KBM-7 (cell line): ENCODE results near the gene TTC34.
A peak's percentile ranks its signal among the peaks of the same experiment; 100 is the strongest.
"Not testable (repeated sequence)": the region's sequence is repeated elsewhere in the genome, so short reads cannot be mapped to it uniquely, and the experiment has no call there.

Experiments used
- DNase-seq: peaks from one replicate; pipeline ENCODE4 v3.0.0-alpha.2; 2015
- in situ Hi-C: fragments of 300-500 bp; cut with MboI; formaldehyde crosslinking; loops from 2 replicates; pipeline ENCODE4 v1.14.3; 2020; ENCODE audit warnings: low sequenced_read_pairs, low pct_unique_long_range_greater_than_20kb, mixed read lengths

The TTC34 gene

GRCh38 chr1:2652926-2653571 is 148.4 kb downstream of the TTC34 start:
- DNase-seq, in situ Hi-C loops: not testable (repeated sequence)

GRCh38 chr1:2652152-2652925 is 149.2 kb downstream of the TTC34 start:
- not testable (repeated sequence) for DNase-seq

GRCh38 chr1:2650967-2651645 is 150.4 kb downstream of the TTC34 start:
- in situ Hi-C loops, result no loop called here
- no peak for DNase-seq

More at GRCh38 chr1:2652152-2652925, 149.2 kb downstream of the TTC34 start:
- in situ Hi-C loops, result not testable (repeated sequence)

GRCh38 chr1:2646837-2647236 is 154.7 kb downstream of the TTC34 start:
- no peak for DNase-seq
- in situ Hi-C loops, result no loop called here

- DNase-seq, result no peak
- in situ Hi-C loops, result no loop called here
These were observed 155.7 kb downstream of the TTC34 start for GRCh38 chr1:2645776-2646175.

GRCh38 chr1:2645143-2645542 is 156.3 kb downstream of the TTC34 start:
- in situ Hi-C loops, result no loop called here
- no peak for DNase-seq

- in situ Hi-C loops, result no loop called here
These were observed 156.8 kb downstream of the TTC34 start for GRCh38 chr1:2644591-2645101.

GRCh38 chr1:2644171-2644570 is 157.3 kb downstream of the TTC34 start:
- no peak for DNase-seq
- in situ Hi-C loops, result no loop called here

More at GRCh38 chr1:2644591-2645101, 156.8 kb downstream of the TTC34 start:
- DNase-seq, result no peak

GRCh38 chr1:2643414-2644077 is 157.9 kb downstream of the TTC34 start:
- DNase-seq, result no peak
- in situ Hi-C loops, result no loop called here

GRCh38 chr1:2642560-2643413 is 158.7 kb downstream of the TTC34 start:
- in situ Hi-C loops, result no loop called here
- DNase-seq, result peak; percentile 90

- no peak for DNase-seq
- in situ Hi-C loops, result no loop called here
These were observed 159.3 kb downstream of the TTC34 start for GRCh38 chr1:2642131-2642559.

GRCh38 chr1:2641381-2642130 is 159.9 kb downstream of the TTC34 start:
- DNase-seq, result no peak
- in situ Hi-C loops, result no loop called here

- in situ Hi-C loops, result no loop called here
- no peak for DNase-seq
These were observed 160.9 kb downstream of the TTC34 start for GRCh38 chr1:2640626-2641025.

GRCh38 chr1:2639607-2640521 is 161.6 kb downstream of the TTC34 start:
- in situ Hi-C loops, result no loop called here
- DNase-seq, result no peak

GRCh38 chr1:2639203-2639602 is 162.3 kb downstream of the TTC34 start:
- in situ Hi-C loops, result no loop called here
- no peak for DNase-seq

- DNase-seq, result no peak
- in situ Hi-C loops, result no loop called here
These were observed 162.9 kb downstream of the TTC34 start for GRCh38 chr1:2638466-2639115.
